Islet of Langerhans (tissue), 1 donor: Measurements from ENCODE around the gene NAGS.
"Not testable (repeated sequence)": the region's sequence is repeated elsewhere in the genome, so short reads cannot be mapped to it uniquely, and the experiment has no call there.

ENCODE experiments used
- FAIRE-seq: peaks from one replicate; lab custom pipeline; 2011; peaks lifted over from hg19 to GRCh38; lab: Jason Lieb, UNC

The NAGS gene, protein sequence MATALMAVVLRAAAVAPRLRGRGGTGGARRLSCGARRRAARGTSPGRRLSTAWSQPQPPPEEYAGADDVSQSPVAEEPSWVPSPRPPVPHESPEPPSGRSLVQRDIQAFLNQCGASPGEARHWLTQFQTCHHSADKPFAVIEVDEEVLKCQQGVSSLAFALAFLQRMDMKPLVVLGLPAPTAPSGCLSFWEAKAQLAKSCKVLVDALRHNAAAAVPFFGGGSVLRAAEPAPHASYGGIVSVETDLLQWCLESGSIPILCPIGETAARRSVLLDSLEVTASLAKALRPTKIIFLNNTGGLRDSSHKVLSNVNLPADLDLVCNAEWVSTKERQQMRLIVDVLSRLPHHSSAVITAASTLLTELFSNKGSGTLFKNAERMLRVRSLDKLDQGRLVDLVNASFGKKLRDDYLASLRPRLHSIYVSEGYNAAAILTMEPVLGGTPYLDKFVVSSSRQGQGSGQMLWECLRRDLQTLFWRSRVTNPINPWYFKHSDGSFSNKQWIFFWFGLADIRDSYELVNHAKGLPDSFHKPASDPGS

DNA sequence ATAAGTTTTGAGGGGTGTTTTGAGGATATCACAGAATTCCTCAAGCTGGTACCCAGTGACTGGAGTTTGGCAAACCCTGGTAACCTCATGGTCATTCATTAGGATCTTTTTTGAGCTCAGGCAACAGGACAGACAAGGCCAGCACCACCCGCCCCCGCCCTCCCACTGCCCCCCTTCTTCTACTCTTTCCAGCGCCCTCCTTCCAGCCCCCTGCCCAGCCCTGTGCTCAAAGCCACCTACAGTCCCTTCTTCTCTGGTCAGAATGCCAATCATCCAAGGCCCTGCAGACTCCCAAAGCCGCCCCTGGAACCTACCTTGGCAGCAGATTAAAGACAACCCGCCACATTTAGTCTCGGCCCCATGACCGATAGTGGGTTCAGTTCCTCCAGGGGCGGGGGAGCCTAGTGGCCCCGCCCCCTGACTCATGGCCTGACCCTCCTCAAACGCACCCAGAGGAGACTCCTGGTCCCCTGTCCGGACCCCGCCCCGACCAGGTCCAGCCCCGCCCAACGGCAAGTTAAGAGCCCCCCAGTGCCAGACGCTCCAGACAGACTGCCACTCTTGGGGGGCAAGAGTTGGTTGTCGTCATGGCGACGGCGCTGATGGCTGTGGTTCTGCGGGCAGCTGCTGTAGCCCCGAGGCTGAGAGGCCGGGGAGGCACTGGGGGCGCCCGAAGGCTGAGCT lies at the start of gene NAGS:
Gene NAGS, plus strand, starts transcription at position 546 of the 684 bp plus-strand sequence. Its CDS starts 42 bp downstream, at position 588.
- FAIRE-seq, result no peak

DNA sequence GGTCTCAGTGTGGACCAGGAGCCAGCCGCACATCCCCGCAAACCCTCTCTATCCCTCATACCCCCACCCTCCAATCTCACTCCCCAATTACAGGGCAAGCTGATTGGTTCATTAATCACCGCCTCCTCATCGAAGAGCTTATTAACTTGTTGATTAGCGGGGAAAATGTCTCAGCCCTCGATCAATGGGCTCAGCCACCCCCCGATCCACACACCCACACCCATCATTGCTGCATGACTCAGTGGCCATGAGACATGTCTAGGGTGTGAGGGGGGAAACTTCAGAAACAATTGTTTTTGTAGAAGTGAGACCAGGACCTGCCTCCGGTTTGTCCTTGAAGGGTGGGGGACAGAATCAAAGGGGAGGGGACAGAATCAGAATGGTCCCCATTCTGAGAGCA lies 48.2 kb upstream of the NAGS start:
- FAIRE-seq, result no peak

DNA sequence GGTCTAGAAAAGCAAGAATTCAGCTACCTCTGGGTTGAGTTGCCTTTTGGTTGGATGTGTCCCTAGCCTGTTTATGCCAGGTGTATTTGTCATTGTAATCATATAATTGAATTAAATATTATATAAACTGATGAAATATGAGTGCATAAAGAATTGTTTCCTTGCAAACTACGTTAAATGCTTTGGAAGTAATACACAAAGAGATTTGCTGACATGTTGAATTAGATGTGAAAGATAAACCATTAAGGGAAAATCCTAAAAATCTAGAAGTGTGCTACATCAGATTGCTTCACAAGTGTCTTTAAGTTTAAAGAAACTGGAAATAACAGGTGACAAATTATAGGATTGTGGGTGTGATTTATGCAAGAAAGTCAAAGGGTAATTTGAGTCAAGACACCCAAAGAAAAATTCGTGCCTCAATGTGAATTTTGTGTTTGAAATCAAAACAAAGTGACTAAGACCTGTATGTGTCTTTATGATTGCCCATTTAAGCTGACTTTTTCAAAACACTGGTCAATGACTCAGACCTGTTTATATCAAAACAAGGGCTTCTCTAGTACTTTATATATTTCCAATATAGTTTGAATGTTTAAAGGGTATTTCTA lies 45.6 kb upstream of the NAGS start:
- no peak for FAIRE-seq

DNA sequence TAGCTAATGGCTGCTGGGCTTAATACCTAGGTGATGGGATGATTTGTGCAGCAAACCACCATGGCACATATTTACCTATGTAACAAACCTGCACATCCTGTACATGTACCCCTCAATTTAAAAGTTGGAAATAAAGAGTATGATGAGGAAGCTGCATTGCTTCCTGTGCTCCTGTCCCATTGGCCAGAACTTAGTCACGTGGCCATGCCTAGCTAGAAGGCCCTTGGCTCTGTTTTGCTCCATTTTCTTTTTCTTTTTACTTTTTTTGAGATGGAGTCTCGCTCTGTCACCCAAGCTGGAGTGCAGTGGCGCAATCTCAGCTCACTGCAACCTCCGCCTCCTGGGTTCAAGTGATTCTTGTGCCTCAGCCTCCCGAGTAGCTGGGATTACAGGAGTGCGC lies 43.1 kb upstream of the NAGS start:
- FAIRE-seq, result not testable (repeated sequence)

DNA sequence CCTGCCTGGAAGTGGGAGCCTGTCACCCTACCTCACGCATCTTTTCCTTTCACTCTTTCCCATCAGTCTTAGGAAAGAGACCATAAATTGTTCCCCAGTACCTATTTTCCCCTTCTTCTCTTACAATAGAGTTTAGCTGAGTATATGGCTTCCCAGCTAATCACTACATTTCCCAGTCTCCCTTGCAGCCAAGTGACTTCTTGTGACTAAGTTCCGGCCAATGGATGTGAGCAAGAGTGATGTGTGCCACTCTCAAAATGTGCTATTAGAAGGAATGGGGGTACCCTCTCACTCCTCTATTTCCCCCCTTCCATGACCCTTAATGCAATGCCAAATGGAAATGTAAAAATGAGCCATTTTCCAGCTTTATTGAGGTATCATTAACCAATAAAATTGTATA lies 42.5 kb upstream of the NAGS start:
- no peak for FAIRE-seq

DNA sequence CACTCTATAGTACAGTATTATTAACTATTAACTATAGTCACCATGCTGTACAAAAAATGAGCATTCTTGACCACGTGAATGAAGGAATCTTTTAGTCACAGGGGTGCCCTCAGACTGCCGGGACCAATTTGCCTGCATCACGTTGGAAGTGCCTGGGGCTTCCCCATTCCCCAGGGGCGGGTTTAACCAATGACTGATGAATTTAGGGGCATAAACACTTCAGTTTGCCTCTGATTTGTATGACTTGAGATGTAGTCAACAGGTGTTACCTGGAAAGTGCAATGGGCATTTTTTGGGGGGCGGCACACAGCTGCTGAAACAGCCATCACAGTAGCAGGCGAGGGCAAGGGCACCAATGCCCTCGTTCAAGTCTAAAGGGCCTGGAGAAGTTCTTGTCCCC lies 41.9 kb upstream of the NAGS start:
- FAIRE-seq, result no peak

DNA sequence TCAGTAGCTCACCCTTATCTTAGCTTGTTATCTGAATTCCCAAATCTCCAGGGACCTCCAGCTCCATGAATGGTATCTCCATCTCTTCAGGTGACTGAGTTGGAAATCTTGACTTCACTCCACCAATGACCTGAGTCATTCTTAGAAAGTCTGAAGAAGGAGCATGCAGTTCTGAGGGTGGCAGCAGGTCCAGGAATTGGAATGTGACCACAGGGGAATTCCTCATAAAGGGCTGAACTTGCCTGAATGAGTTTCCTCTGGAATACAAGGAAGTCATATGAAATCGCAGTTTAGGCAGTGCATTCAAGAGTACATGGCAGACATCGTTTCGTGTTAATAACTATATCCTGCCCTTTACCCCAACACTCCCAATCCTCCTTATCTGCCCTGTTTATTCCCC lies 38.1 kb upstream of the NAGS start:
- FAIRE-seq, result no peak

DNA sequence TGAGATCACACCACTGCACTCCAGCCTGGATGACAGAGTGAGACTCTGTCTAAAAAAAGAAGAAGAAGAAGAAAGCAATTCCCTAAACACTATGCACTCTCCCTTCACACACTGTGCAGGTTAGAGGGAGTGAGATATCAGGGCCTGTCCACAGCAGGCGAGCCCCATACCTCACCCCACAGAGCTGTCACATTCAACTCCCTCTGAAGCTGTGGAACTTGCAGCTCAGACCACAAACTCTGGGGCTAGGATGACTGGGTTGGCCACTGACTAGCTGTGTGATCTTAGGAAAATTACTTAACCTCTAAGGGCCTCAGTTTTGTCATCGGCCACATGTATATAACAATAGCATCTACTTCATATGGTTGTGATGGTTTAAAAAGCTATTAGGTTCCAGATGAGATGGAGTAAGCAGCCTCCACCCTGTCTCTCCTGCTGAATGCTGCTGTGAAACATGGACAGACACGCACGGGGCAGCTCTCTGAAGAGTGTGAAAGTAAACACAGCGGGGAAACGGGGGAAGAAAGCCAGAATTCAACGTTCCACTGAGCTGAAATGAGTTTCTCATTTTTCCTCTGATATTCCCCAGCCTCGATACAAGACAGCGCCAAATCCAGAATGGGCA lies 37.1 kb upstream of the NAGS start:
- no peak for FAIRE-seq

DNA sequence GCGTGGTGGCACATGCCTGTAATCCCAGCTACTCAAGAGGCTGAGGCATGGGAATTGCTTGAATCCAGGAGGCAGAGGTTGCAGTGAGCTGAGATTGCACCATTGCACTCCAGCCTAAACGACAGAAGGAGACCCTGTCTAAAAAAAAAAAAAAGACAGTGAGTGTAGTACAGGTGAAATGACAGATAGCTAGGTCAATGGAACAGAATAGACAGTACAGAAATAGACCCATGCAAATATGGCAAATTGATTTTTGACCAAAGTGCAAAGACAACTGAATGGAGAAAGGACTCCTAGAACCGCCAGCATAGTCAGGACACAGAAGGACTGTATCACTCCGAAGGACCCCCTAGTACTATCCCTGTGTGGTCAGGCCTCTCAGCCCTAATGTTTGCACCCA lies 34.1 kb upstream of the NAGS start:
- FAIRE-seq, result no peak

DNA sequence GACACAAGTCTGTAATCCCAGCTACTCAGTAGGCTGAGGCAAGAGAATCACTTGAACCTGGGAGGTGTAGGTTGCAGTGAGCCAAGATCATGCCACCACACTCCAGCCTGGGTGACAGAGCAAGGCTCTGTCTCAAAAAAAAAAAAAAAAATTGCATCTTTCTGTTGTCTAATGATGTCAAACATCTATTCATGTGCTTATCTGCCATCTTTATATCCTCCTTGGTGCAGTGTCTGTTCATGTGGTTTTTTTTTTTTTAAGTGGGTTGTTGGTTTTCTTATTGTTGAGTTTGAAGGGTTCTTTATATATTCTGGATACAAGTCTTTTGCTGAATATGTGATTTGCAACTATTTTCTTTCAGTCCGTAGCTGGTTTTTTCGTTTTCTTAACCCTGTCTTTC lies 33.0 kb upstream of the NAGS start:
- FAIRE-seq, result not testable (repeated sequence)

DNA sequence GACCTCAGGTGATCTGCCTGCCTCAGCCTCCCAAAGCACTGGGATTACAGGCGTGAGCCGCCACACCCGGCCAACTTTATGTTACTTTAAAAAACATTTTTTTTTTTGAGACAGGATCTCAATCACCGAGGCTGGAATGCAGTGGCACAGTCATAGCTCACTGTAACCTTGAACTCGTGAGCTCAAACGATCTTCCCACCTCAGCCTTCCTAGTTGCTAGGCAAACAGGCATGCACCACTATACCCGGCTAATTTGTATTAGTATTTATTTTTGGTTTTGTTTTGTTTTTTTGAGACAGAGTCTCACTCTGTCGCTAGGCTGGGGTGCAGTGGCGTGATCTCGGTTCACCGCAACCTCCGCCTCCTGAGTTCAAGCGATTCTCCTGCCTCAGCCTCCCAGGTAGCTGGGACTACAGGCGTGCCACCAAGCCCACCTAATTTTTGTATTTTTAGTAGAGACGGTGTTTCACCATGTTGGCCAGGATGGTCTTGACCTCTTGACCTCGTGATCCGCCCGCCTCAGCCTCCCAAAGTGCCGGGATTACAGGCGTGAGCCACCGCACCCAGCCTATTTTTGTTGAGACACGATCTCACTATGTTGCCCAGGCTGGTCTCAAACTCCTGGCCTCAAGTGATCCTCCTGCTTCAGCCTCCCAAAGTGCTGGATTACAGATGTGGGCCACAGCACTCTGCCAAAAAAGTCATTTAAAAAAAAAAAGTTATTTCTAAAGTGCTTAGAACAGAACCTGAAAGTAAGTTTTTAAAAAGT lies 31.8 kb upstream of the NAGS start:
- not testable (repeated sequence) for FAIRE-seq

DNA sequence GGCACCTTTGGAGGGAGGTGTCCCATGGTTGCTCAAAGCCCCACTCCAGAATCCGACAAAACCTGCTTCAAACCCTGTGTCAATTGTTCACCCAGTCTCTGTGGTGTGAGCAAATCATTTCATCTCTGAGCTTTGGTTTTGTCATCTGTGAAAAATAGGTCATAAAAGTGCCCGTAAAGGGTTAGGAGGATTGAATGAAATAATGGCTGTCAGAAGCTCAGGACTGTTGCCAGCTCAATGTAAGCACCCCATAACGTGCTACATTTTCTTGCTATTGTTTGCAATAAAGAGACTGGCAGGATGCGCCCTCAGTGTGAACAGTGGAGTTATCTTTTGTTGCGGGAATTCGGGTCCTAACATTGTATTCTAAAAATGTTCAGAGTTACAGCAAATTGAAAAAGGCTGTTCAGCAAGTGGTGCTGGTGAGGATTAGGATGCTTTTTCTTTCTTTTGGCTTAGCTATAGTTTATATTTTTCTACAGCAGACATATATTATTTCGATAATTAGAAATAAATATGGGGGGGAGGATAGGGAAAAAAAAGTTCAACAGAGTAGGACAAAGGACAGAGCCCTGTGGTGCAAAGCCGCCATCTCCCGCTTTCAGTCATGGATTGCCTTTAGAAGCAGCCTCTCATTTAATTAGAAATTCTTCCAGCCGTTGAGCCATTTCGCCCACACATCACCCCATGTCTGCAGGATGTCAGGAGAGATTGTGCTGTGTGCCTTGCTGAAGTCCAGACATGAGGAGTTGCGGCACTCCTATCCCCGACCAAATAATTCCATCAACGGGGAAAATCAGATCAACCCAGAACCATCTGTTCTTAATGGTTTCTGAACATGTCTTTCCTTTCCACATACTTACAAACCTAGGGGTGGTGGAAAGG lies 29.8 kb upstream of the NAGS start:
- no peak for FAIRE-seq

DNA sequence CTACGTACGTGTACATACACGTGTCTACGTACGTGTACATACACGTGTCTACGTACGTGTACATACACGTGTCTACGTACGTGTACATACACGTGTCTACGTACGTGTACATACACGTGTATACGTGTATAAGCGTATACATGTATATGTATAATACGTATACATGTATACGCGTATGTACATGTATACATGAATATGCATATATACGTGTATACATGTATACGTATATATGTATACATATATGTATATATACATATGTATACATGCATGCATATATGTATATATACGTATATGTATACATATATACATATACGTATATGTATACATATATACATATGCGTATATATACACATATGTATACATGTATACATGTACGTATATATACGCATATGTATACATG lies 28.5 kb upstream of the NAGS start:
- no peak for FAIRE-seq

DNA sequence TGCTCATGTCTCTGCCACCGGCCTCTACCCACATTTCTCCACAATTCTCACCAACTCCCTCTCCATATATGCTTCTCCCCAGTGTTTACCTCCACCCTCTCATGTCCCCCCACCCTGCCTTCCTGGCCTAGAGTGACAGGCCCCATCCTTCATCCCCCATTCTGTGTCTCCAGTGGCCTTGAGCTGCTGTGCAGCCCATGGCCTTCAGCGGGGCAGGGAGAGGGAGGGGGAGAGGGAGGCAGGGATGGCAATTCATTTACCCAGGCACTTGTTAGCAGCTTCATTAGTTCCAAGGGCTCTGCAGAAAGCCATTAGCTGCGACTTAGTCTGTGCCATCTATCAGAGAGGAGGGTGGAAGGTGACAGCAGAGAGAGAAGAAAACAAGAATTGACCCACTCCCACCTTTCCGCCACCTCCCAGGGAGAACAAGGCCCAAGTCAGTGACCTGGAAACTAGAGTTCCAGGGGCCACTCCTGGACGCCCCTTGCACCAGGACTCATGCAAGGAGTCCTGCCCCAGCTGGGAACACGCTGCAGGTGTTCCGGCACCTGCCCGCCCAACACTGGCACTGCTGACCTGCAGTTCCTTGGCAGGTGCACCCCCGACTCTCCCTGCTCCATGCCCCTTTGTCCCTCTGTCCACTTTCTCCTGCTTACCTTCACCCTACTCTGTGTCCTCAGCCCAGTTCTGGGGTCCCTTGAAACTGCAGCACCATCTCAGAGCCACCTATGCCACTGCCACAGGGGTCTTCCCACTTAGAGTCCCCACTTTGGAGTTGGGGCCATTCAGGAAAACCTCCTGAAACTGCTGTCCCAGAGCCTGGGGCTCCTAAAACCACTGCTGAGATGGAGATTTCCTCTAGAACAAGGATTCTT lies 27.2 kb upstream of the NAGS start:
- FAIRE-seq, result no peak

DNA sequence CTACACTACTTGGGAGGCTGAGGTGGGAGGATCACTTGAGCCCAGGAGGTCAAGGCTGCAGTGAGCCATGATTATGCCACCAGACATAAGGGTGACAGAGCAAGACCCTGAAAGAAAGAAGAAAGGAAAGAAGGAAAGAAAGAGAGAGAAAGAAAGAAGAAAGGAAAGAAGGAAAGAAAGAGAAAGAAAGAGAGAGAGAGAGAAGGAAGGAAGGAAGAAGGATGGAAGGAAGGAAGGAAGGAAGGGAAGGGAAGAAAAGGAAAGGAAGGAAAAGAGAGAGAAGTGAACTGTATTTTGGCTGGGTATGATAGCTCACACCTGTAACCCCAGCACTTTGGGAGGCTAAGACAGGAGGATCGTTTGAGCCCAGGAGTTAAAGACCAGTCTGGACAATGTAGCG lies 26.3 kb upstream of the NAGS start:
- FAIRE-seq, result no peak

DNA sequence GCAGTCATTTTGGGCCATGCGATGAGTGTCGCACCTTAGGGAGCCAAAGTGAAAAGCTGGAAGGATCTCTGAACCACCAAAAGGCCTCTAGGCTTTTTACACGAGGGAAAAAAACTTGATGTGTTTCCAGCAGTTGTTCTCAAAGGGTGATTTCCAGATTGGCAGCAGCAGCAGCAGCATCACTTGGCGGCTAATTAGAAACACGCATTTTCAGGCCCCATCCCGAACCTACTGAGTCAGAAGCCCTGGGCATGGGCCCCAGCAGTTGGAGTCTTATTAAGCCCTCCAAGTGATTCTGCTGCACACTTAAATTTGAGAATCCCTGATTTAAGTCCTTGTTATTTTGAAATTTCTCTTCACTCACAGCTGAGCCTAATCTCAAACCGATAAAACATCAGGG lies 25.4 kb upstream of the NAGS start:
- FAIRE-seq, result no peak

DNA sequence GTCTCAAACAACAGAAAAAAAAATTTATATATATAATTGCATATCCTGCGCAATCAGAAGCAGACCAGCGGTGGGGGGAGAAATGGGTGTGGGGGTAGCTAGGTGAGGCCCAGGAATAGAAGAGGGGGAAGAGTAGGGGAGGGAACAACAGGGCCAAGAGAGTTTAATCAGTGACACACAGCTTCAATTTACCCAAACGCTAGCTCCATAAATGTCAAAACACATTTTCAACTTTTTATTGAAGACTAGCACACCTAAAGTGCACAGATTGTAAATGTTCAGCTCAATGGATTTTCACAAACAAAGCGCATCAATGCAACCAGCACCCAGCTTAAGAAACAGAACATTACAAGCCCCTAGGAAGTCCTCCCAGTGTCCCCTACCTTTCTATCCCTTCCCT lies 24.8 kb upstream of the NAGS start:
- no peak for FAIRE-seq

DNA sequence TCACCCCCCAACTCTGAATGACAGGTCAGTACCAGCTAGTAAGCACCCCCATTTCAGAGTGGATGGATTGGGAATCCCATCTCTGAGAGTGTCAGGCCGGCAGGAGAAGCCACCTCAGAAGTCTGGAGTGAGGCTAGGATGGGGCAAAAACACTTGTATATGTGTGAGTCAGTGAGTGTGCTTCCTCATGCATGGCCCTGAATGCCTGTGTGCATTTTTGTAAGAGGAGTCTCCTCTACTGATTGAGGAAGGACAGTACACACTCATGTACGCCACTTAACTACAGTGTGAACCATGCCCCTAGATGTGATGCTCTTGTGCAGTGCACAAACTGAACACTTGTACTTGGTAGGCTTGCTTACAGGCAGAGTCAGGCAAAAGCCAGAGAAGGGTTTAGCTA lies 22.3 kb upstream of the NAGS start:
- no peak for FAIRE-seq

DNA sequence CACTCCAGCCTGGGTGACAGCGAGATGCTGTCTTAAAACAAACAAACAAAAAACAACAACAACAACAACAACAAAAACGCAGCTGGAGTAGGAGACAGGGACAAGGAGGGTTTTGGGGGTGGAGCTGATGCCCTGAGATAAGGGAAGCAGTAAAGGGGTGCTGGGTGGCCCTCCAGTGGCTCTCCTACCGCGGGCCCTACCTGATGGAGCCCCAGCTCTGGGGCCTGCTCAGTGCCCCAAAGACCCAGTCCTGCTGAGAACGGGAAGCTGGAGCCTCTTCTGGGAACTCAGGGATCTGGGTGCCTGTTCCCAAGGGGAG lies 21.3 kb upstream of the NAGS start:
- FAIRE-seq, result no peak
